ENCODE data around the gene B3GAT1.

- TF ChIP-seq POLR2AphosphoS5 (IDR thresholded peaks at IDR 0.05; ENCODE audit: low read depth, low read length): no peak
- TF ChIP-seq POLR2A (IDR thresholded peaks at IDR 0.05; ENCODE audit: low read depth, low read length): no peak
Observed at GRCh38 chr11:134394311-134394710, 17.7 kb downstream of the B3GAT1 start.
